ENCODE data around the gene DGKB.

DNA sequence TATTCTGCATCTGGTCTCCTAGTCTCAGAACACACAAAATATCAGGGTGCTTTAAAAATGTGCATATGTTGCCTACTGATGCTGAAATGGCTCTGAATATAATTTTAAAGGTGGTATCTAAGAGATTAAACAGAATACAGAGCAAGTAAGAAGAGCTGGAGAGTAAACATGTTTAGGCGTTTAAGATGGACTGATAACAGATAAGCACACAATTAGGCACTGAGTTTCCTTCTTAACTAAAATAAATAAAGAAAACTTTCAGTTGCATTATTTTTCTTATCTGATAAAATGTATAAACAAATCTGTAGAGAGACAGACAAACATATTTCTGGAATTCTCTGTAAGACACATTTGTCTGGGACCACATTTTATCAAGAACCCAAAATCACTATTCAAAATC is 35.6 kb upstream of the DGKB start:
- TF ChIP-seq, protein P1, sequence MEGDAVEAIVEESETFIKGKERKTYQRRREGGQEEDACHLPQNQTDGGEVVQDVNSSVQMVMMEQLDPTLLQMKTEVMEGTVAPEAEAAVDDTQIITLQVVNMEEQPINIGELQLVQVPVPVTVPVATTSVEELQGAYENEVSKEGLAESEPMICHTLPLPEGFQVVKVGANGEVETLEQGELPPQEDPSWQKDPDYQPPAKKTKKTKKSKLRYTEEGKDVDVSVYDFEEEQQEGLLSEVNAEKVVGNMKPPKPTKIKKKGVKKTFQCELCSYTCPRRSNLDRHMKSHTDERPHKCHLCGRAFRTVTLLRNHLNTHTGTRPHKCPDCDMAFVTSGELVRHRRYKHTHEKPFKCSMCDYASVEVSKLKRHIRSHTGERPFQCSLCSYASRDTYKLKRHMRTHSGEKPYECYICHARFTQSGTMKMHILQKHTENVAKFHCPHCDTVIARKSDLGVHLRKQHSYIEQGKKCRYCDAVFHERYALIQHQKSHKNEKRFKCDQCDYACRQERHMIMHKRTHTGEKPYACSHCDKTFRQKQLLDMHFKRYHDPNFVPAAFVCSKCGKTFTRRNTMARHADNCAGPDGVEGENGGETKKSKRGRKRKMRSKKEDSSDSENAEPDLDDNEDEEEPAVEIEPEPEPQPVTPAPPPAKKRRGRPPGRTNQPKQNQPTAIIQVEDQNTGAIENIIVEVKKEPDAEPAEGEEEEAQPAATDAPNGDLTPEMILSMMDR (IDR thresholded peaks at IDR 0.05; ENCODE audit: low read length) = no peak
- TF ChIP-seq EZH2 (optimal IDR thresholded peaks at IDR 0.05; ENCODE audit: low read depth, low read length) = no peak
- no peak for TF ChIP-seq EZH2phosphoT487 (IDR thresholded peaks at IDR 0.05; ENCODE audit: low read length)

Data from MM.1S (cell line).